HG02981 (cell line): ENCODE measurements around the gene PEX11A.
"Not testable (repeated sequence)": the region's sequence is repeated elsewhere in the genome, so short reads cannot be mapped to it uniquely, and the experiment has no call there.

Source experiments
- ATAC-seq: cut with Tn5 transposase; IDR thresholded peaks from one replicate; pipeline ENCODE4 v1.9.1; 2021; ENCODE audit warnings: mild to moderate bottlenecking, moderate library complexity; ENCODE audit not compliant: unreplicated experiment

The PEX11A gene

DNA sequence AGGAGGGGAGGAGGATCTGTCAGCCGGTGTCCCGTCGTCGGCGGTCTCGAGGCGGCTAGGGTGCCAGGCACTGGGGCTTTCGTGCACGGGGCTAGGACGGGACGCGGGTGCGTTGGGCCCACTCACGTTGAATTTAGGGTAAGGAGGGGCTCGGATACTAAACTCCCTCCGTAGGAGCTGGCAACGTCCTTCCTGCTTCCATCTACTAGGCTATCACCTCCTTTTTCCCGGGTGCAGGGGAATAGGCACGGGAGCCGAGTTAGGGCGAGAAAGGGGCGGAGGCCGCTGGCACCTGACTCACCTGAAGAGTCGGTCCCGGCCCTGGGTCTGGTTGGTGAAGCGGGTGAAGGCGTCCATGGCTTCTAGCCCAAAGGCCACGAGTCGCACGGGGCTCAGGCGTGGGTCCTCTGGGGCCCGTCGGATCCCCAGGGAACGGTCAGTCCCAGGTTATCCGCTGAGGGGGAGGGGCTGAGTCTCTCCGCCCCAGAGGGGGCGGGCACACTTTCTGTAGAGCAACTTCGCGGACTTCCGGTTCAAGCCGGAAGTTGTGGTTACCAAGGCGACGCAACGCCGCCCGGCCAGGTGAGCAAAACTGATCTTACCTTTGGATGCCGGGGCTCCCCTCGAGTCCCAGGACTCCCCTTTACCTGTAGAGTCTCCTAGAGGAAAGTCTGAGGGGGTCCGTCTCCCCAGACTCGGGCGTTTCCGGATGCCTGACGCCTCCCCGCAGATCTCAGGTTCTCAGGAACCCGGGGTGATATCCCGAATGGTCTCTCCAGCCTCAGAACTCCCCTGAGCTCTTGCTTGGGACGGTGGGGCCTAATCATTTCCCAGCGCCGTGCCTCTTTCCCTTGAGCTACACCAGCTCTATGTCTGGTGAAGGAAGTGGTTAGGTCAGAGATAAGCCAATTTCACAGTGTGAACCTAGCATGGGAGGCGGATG lies at the start of gene PEX11A, which contains the start of gene WDR93:
PEX11A (minus strand) TSS at position 479 of the 943 bp plus-strand sequence; CDS start at position 357, 122 bp downstream.
WDR93 (plus strand) TSS at position 536 of the 943 bp plus-strand sequence. CDS start 10,936 bp downstream, outside the sequence.
- ATAC-seq: peak; percentile 93

DNA sequence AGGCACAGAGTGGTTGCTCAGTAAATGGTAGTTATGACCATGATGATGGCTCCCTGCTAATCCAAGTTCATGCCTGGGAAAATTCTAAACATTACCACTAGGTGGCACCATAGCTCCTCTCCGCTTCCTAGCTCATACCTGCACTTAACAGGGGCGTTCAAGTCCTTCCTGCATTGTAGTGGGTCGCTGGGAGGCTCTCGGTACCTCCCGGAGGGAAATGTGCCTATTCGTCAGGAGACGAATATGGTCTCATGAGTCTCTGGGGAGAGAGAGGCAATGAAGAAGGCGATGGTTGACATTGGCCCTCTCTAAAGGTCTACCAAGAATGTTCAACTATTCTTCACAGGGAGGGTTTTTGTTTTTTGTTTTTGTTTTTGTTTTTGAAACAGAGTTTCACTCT lies 49.6 kb upstream of the PEX11A start:
- ATAC-seq: peak; percentile 87

GRCh38 chr15:89735773-89736172 lies 45.2 kb upstream of the PEX11A start:
- ATAC-seq: no peak

DNA sequence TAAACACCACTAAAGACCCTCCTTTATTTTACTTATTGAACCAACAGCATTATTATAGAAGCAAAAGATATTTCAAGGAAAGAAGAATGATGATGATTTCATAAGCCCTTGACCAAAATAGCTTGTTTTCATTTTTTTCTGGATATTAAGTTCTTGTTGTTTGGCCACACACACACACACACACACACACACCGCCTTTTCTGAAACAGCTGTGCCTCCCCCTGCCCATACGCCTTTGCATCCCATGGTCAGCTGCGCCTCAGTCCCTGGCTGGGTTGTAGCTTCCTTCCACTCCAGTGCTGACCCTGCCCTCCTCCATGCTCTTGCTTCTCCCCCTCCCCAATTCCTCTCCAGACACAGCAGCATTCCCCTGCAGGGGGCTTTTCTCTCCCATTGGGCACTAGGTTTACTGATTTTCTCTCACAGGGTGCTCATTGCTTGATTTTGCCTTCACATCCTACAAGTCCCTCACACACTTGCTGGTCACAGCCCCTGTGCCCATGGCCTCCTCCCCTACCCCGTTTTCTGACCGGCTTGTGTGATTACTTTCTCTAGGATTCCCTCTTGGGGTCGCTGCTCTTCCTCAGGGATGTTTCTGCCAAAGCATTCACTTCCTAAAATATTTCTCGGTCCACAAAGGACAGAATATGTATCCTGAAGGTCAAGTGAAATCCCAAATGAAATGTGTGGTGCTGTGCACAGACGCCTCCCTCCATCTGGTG lies 42.1 kb upstream of the PEX11A start:
- no peak for ATAC-seq

GRCh38 chr15:89731275-89731674 lies 40.7 kb upstream of the PEX11A start:
- no peak for ATAC-seq

- no peak for ATAC-seq
These were observed 37.7 kb upstream of the PEX11A start for GRCh38 chr15:89728254-89728653.

GRCh38 chr15:89725064-89725463 lies 34.5 kb upstream of the PEX11A start:
- ATAC-seq: no peak

GRCh38 chr15:89724621-89725020 lies 34.1 kb upstream of the PEX11A start:
- ATAC-seq: no peak

- no peak for ATAC-seq
These were observed 32.5 kb upstream of the PEX11A start for GRCh38 chr15:89723031-89723430.

DNA sequence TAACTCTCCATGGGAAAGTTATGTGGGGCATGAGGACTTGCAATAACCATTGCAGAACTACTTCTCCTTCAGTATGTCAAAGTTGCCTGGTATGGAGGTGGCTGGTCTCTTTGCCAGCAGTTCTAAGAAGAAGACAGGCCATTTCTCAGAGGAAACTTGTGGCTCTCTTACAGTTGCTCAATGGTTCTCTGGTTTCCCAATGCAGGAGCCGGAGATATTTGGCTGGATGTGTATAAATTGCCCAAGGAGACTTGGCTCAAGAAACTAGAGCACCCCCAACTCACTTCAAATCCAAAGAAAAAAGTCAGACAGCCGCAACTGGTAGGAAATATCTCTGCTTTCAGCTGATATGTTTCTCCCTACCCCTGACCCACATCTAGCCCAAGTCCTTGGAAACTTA lies 24.2 kb upstream of the PEX11A start:
- no peak for ATAC-seq

DNA sequence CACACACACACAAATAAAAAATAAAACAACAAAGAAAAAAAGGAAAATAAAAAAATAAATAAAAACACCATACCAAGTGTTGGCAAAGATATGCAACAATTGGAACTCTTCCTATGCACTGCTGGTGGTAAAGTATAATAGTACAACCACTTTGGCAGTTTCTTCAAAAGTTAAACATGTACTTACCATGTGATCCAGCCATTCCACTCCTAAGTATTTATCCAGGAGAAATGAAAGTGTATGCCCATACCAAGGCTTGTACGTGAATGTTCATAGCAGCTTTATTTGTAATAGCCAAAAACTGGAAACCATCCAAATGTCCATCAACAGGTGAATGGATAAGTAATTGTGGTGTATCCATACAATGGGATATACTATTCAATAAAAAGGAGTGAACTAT lies 17.0 kb upstream of the PEX11A start:
- no peak for ATAC-seq

GRCh38 chr15:89704411-89704810 lies 13.9 kb upstream of the PEX11A start:
- ATAC-seq: no peak

DNA sequence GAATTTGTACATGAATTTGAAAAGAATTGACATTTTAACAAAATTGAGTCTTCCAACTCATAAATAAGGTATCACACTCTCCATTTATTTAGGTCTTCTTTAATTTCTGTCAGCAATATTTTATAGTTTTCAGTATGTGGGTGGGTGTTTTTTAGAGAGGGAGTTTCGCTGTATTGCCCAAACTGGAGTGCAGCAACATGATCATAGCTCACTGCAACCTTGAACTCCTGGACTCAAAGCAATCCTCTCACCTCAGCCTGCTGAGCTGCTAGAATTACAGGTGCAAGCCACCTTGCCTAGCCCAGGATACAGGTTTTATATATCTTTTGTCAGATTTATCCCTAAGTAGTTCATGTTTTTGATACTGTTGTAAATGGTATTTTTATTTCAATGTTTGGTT lies 4.6 kb upstream of the PEX11A start:
- ATAC-seq: no peak

- no peak for ATAC-seq
These were observed 3.1 kb upstream of the PEX11A start for GRCh38 chr15:89693696-89694095.

DNA sequence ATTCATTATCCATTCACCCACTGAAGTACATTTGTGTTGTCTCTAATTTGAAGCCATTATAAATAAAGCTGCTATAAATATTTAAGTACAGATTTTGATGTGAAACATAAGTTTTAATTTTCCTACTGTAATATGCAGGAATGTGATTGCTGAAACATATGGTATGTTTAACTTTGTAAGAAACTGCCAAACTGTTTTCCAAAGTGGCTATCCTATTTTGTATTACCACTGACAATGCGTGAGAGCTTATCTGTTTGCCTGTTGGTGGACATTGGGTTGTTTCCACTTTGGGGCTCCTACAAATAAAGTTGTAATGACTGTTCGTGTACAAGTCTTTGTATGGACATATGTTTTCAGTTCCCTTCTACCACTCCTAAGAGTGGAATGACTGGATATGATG lies 2.5 kb upstream of the PEX11A start:
- ATAC-seq: no peak

- not testable (repeated sequence) for ATAC-seq
These were observed 651 bp downstream of the PEX11A start for GRCh38 chr15:89689930-89690275.

GRCh38 chr15:89686522-89686921 lies 4.0 kb downstream of the PEX11A start:
- no peak for ATAC-seq

- ATAC-seq: no peak
These were observed 4.6 kb downstream of the PEX11A start for GRCh38 chr15:89685995-89686394.

GRCh38 chr15:89681146-89681545 lies 9.4 kb downstream of the PEX11A start:
- ATAC-seq: no peak

DNA sequence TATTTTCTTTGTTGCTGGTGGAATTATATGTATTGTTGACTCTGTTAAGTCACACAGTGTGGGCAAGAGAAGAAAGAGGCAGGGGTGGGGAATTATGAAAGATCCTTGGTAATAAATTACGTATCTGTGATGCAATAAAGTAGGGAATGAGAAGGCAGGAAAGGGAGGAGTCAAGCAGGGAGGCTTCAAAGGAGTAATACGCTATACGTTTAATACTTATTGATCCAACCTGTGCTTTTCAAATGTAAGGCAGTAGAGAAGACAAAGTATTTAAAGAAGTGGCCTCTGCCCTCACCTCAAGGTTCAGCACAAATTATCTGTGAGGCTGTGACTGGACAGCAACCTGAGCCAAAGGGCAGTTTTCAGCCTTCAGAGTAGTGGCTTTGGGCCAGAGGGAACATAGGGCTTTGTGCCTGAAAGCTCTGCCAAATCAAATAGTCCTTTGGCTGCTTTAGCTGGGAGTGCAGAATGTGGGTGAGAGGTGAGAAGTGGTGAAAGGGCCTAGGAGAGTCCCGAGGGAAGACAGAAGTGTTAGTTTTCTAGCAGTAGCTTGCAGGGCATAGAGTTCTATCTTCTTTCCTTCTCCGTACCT lies 10.2 kb downstream of the PEX11A start:
- no peak for ATAC-seq

- no peak for ATAC-seq
These were observed 11.3 kb downstream of the PEX11A start, which contains the start of gene PLIN1 for GRCh38 chr15:89679212-89679611. PLIN1 (minus strand) TSS chr15:89679367; CDS start chr15:89677489, 1,878 bp downstream.
